ENCODE results near the gene FAM168B. TPM values are rescaled to one million over a fixed set of nuclear protein-coding genes. Genes with fewer than 3 reads are reported as not detected.

FAM168B gene
- polyA plus RNA-seq, 1 donor (not counting 4 experiments of a cell fraction or from before 2014, with no cell fraction given), result 50.8 TPM

GRCh38 chr2:131093696-131094462 is 619 bp upstream of the FAM168B start:
- peak overlapping the region; percentile 79 for H2AFZ ChIP-seq (ENCODE audit: control insufficient read depth, low read length)
- H3K9me3 ChIP-seq (ENCODE audit: control insufficient read depth, low read depth, low read length), result no peaks in the 10 kb centered on the region
- peaks cover 13% of the 10 kb centered on the region for H3K4me1 ChIP-seq (ENCODE audit: control insufficient read depth, extremely low read depth, insufficient read depth, low read length)
- H3K79me2 ChIP-seq (ENCODE audit: control insufficient read depth, insufficient read depth, low read length), result peaks cover 43% of the 10 kb centered on the region
- H4K20me1 ChIP-seq (ENCODE audit: control insufficient read depth, extremely low read depth, insufficient read depth, low read length), result no peaks in the 10 kb centered on the region
- H3K9me1 ChIP-seq (ENCODE audit: control insufficient read depth, extremely low read depth, insufficient read depth, low read length), result no peaks in the 10 kb centered on the region
- FAIRE-seq, result no peak
- H3K27ac ChIP-seq (ENCODE audit: control insufficient read depth, insufficient read depth, low read length), result peak overlapping the region; percentile 88
- TF ChIP-seq EZH2 (IDR thresholded peaks at IDR 0.05; ENCODE audit: low read length), result no peak
- TF ChIP-seq, protein P1, sequence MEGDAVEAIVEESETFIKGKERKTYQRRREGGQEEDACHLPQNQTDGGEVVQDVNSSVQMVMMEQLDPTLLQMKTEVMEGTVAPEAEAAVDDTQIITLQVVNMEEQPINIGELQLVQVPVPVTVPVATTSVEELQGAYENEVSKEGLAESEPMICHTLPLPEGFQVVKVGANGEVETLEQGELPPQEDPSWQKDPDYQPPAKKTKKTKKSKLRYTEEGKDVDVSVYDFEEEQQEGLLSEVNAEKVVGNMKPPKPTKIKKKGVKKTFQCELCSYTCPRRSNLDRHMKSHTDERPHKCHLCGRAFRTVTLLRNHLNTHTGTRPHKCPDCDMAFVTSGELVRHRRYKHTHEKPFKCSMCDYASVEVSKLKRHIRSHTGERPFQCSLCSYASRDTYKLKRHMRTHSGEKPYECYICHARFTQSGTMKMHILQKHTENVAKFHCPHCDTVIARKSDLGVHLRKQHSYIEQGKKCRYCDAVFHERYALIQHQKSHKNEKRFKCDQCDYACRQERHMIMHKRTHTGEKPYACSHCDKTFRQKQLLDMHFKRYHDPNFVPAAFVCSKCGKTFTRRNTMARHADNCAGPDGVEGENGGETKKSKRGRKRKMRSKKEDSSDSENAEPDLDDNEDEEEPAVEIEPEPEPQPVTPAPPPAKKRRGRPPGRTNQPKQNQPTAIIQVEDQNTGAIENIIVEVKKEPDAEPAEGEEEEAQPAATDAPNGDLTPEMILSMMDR (optimal IDR thresholded peaks at IDR 0.05 in 1 of 3, IDR thresholded peaks at IDR 0.05 in 1 of 3, conservative IDR thresholded peaks at IDR 0.05 in 1 of 3; ENCODE audit: extremely low read depth in 1 of 3, insufficient read depth in 2 of 3, low read length in 3 of 3), result no peak
- dilution Hi-C loops (cut with MboI; ENCODE audit: extremely low pct_ligation_motif_present, low sequenced_read_pairs), result no loop called here
- peaks cover 0 to 2% of the 10 kb centered on the region in 2 experiments for H3K36me3 ChIP-seq (ENCODE audit: control insufficient read depth in 2 of 2, extremely low read depth in 1 of 2, insufficient read depth in 2 of 2, low read length in 2 of 2)
- no peaks in the 10 kb centered on the region for H3K27me3 ChIP-seq (ENCODE audit: control insufficient read depth, extremely low read depth, insufficient read depth, low read length)
- peak overlapping the region; percentile 79 for H3K4me2 ChIP-seq (ENCODE audit: control insufficient read depth, extremely low read depth, insufficient read depth, low read depth, low read length)
- H3K9ac ChIP-seq (ENCODE audit: control insufficient read depth, extremely low read depth, insufficient read depth, low read length), result peak overlapping the region; percentile 93
- no peak for DNase-seq (ENCODE audit: low read depth, low spot score)
- peak overlapping the region; percentile 56 to 99 (median 92) for H3K4me3 ChIP-seq (ENCODE audit: control insufficient read depth in 2 of 3, extremely low read depth in 1 of 3, insufficient read depth in 2 of 3, low read depth in 1 of 3, low read length in 3 of 3)

DNA sequence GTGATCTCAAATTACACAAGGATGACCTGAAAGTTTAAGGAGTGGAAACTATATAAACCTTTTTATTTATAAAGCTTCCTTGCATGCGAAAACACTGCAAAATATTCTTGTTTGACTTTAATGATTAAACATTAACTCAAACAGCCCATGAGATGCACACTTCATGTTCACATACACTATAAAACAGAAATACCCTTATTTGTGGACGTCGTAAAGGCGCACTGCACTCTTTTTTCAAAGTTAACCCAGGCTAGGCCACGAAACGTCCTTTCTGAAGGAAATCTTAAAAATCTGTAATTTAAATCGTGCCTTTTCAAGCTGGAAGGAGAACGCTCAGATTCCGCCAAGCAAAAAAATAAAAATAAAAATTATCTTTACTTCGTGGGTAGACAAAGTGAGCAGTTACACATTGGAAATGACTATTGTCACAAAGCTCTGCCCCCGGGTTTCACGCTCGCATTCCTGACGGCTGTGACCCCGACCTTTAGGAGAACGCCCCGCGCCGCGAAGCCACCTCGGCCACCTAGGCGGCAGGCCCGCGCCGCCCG is 728 bp downstream of the FAM168B start:
- peak overlapping the region; percentile 93 for H3K9ac ChIP-seq (ENCODE audit: control insufficient read depth, extremely low read depth, insufficient read depth, low read length)
- peaks cover 56% of the 10 kb centered on the region for H3K79me2 ChIP-seq (ENCODE audit: control insufficient read depth, insufficient read depth, low read length)
- FAIRE-seq (no peak), DNase-seq (ENCODE audit: low read depth, low spot score) (no peak)
- no peaks in the 10 kb centered on the region for H3K27me3 ChIP-seq (ENCODE audit: control insufficient read depth, extremely low read depth, insufficient read depth, low read length)
- TF ChIP-seq EZH2 (IDR thresholded peaks at IDR 0.05; ENCODE audit: low read length), result no peak
- TF ChIP-seq, protein P1 (optimal IDR thresholded peaks at IDR 0.05 in 1 of 3, IDR thresholded peaks at IDR 0.05 in 1 of 3, conservative IDR thresholded peaks at IDR 0.05 in 1 of 3; ENCODE audit: extremely low read depth in 1 of 3, insufficient read depth in 2 of 3, low read length in 3 of 3), result no peak
- no peaks in the 10 kb centered on the region for H3K9me3 ChIP-seq (ENCODE audit: control insufficient read depth, low read depth, low read length)
- peak overlapping the region; percentile 67 to 99 (median 92) for H3K4me3 ChIP-seq (ENCODE audit: control insufficient read depth in 2 of 3, extremely low read depth in 1 of 3, insufficient read depth in 2 of 3, low read depth in 1 of 3, low read length in 3 of 3)
- H3K4me2 ChIP-seq (ENCODE audit: control insufficient read depth, extremely low read depth, insufficient read depth, low read depth, low read length), result peak overlapping the region; percentile 98
- H4K20me1 ChIP-seq (ENCODE audit: control insufficient read depth, extremely low read depth, insufficient read depth, low read length), result no peaks in the 10 kb centered on the region
- H3K36me3 ChIP-seq (ENCODE audit: control insufficient read depth in 2 of 2, extremely low read depth in 1 of 2, insufficient read depth in 2 of 2, low read length in 2 of 2), result peaks cover 3 to 6% of the 10 kb centered on the region in 2 experiments
- no peaks in the 10 kb centered on the region for H3K9me1 ChIP-seq (ENCODE audit: control insufficient read depth, extremely low read depth, insufficient read depth, low read length)
- peaks cover 13% of the 10 kb centered on the region for H3K4me1 ChIP-seq (ENCODE audit: control insufficient read depth, extremely low read depth, insufficient read depth, low read length)
- peak overlapping the region; percentile 19 for H2AFZ ChIP-seq (ENCODE audit: control insufficient read depth, low read length)
- peak overlapping the region; percentile 88 for H3K27ac ChIP-seq (ENCODE audit: control insufficient read depth, insufficient read depth, low read length)
- dilution Hi-C loops (cut with MboI; ENCODE audit: extremely low pct_ligation_motif_present, low sequenced_read_pairs), result no loop called here

All from keratinocyte (primary cell).